Choroid plexus epithelial cell (primary cell): ENCODE measurements around the gene LYVE1.

Experiments
- DNase-seq: peaks from one replicate; pipeline ENCODE4 v3.0.0-alpha.2; 2010; ENCODE audit warnings: low read depth
- H3K4me3 ChIP-seq: 2 replicates; pipeline ENCODE4 v1.5.1; 2011; ENCODE audit warnings: low read depth, mild to moderate bottlenecking, control low read depth, low read length, moderate library complexity
- CTCF ChIP-seq: conservative IDR thresholded peaks from 2 replicates; pipeline ENCODE4 v1.5.1; 2011; ENCODE audit warnings: low read depth, mild to moderate bottlenecking, control low read depth, inconsistent platforms, low read length, moderate library complexity

Gene LYVE1

GRCh38 chr11:10572533-10572932 is 4.1 kb upstream of the LYVE1 start:
- TF ChIP-seq CTCF, result no peak
- no peak overlapping the region for H3K4me3 ChIP-seq
- no peak for DNase-seq

GRCh38 chr11:10567446-10567845 is 1.0 kb downstream of the LYVE1 start:
- H3K4me3 ChIP-seq, result no peak overlapping the region
- no peak for DNase-seq
- TF ChIP-seq CTCF, result no peak

- DNase-seq, result no peak
- H3K4me3 ChIP-seq, result no peak overlapping the region
- TF ChIP-seq CTCF, result no peak
Observed at GRCh38 chr11:10566257-10566957, 2.1 kb downstream of the LYVE1 start.

- TF ChIP-seq CTCF, result no peak
- H3K4me3 ChIP-seq, result no peak overlapping the region
- DNase-seq, result no peak
Observed at GRCh38 chr11:10565493-10565892, 3.0 kb downstream of the LYVE1 start.

GRCh38 chr11:10564696-10565318 is 3.7 kb downstream of the LYVE1 start:
- no peak overlapping the region for H3K4me3 ChIP-seq
- peak; percentile 64 for TF ChIP-seq CTCF
- peak; percentile 56 for DNase-seq

GRCh38 chr11:10564030-10564429 is 4.4 kb downstream of the LYVE1 start:
- DNase-seq, result no peak
- TF ChIP-seq CTCF, result no peak
- H3K4me3 ChIP-seq, result no peak overlapping the region

- H3K4me3 ChIP-seq, result no peak overlapping the region
- TF ChIP-seq CTCF, result no peak
- DNase-seq, result no peak
Observed at GRCh38 chr11:10561947-10562346, 6.5 kb downstream of the LYVE1 start.
